Mucosa of gallbladder (tissue), 1 donor: Measurements from ENCODE around the gene TSHZ2. TPM values are rescaled to one million over a fixed set of nuclear protein-coding genes. Genes with fewer than 3 reads are reported as not detected.

ENCODE experiments used
- DNase-seq: peaks from one replicate; pipeline ENCODE4 v3.0.0-alpha.2; 2020; ENCODE audit warnings: low spot score
- total RNA-seq: library from RNA; stranded (reverse); gene quantifications from one replicate; pipeline ENCODE4 v1.2.1, GENCODE V29; 2021
- donor health status: DM: no; HTN: no; CAD: no.

The TSHZ2 gene
- total RNA-seq, 1 donor from 2014 or later, result 42.9 TPM

DNA sequence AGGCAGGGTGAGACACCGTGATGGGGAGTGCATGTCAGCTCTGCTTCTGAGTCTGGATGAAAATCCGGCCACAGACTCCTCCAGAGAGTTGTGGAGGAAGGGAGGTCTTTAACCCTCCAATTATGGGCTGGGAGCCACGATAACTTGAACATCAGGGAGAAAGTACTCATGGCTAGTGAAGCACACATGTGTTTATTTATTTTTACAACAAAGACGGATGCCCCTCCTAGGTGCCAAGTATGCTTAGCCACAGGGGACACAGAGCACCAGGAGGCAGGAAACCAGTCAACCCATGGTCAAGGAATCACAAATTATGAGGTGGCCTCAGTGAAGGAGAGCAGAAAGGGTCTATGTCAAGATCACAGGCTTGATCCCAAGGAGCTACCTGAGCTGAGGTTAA lies 567.4 kb downstream of the TSHZ2 start:
- DNase-seq, result no peak
